ENCODE data around the gene ZNF689.
"Not testable (repeated sequence)": the region's sequence is repeated elsewhere in the genome, so short reads cannot be mapped to it uniquely, and the experiment has no call there.

ZNF689 gene

DNA sequence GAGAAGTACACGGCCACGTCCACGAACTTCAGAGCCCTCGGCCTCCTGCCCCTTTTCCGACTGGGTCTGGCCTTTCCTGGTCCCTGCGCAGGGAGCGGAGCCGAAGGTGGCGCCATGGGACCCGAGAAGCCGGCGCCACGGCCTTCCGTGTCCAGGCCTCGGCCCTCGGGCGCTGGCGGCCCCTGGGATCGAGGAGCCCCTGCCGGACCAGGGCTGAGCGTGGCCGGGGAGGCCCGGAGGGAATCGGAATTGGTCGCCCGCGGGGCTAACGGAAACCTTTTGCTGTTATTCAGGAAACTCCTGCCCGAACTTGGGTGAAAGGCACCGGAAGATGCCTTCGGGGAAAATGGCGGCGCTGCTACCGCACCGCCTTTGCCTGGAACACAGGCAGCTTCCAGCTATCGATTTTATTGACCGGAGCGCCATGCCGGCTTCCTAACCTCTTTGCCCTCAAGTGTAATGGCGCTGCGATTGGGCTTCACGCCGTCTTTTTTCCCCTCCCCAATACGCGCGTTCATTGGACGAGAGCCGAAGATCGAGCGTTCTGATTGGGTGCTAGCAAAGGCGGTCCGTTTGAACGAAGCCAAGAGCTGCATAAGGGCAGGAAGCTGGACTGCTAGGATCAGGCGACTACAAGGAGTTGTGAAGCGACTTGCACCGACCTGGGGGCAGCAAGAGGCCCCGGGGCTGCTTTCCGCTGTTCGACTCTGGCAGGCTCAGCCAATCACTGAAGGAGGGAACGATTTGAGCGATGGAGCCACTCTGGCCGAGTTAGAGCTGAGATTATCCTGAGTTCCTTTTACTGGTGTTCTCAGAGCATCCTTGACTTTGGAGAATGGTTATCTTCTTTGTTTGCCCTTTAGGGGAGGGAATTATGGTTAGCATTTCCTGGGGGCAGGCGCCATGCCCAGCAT lies at the start of gene ZNF689:
Gene ZNF689, minus strand, starts transcription at position 464 of the 914 bp plus-strand sequence. Its CDS starts 348 bp downstream, at position 116.
- DNase-seq = peak; percentile 96

- DNase-seq = no peak
These were observed 48.7 kb upstream of the ZNF689 start for GRCh38 chr16:30658731-30659506.

- peak; percentile 100 for DNase-seq
These were observed 47.9 kb upstream of the ZNF689 start, which contains the start of gene FBRS for GRCh38 chr16:30657866-30658730. Gene FBRS (plus strand): TSS chr16:30658431. CDS start chr16:30659519, 1,088 bp downstream.

- DNase-seq = no peak
These were observed 47.0 kb upstream of the ZNF689 start for GRCh38 chr16:30656974-30657865.

GRCh38 chr16:30656388-30656787 lies 46.2 kb upstream of the ZNF689 start:
- DNase-seq = no peak

DNA sequence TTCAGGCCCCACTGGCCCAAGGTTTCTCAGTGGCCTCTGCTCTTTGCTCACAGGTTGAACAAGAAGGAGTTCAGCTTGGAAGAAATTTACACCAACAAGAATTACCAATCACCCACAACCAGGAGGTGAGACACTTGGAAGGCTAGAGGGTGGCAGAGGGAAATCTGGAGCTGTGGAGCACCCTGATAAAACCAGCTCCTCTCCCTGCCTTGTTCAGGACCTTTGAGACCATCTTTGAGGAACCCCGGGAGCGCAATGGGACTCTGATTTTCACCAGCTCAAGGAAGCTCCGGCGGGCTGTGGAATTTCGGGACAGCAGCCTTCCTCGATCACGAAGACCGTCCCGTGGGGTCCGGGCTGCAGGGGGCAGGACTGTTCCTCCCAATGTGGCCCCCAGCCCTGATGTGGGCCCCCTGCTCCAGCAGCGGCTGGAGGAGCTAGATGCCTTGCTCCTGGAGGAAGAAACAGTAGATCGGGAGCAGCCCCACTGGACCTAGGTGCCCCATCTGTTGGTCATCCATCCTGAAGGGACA lies 45.7 kb upstream of the ZNF689 start:
- DNase-seq = no peak

- DNase-seq = no peak
These were observed 44.7 kb upstream of the ZNF689 start for GRCh38 chr16:30654856-30655255.

GRCh38 chr16:30652718-30653117 lies 42.5 kb upstream of the ZNF689 start:
- no peak for DNase-seq

- DNase-seq = no peak
These were observed 41.8 kb upstream of the ZNF689 start for GRCh38 chr16:30652005-30652296.

- DNase-seq = peak; percentile 86
These were observed 41.2 kb upstream of the ZNF689 start for GRCh38 chr16:30651124-30652004.

- DNase-seq = peak; percentile 99
These were observed 40.4 kb upstream of the ZNF689 start, which contains the start of gene PRR14 for GRCh38 chr16:30650369-30651123. Gene PRR14 (plus strand): TSS chr16:30650960. CDS start chr16:30651646, 686 bp downstream.

DNA sequence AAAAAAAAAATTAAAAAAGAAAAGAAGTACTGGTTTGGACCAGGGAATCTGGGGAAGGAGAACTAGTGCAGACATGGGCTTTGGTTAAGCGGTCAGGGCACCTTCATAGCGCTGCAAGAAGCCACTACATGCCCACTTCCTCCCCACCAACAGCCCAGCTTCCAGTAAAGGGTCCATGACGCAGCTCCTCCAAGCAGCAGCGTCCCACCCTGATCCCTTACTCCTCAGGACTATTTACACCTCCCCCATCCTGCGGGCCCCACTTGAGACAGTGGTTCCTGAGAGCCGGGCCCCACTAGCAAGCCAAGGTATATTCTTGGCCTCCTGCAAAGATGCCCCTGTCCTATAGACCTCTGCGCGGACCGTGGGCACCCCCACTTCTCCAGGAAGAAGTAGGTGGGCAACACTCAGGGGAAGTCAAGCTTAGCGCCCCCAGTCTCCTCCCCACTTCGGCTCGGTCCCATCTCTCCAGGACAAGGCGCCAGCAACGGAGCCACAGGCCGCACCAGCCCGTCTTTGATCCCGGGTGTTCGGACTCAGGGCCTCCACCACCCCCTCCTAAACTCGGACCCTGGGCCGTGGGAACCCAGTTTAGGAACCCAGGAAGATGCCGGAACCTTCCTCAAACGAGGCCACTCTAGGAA lies 39.7 kb upstream of the ZNF689 start:
- no peak for DNase-seq

DNA sequence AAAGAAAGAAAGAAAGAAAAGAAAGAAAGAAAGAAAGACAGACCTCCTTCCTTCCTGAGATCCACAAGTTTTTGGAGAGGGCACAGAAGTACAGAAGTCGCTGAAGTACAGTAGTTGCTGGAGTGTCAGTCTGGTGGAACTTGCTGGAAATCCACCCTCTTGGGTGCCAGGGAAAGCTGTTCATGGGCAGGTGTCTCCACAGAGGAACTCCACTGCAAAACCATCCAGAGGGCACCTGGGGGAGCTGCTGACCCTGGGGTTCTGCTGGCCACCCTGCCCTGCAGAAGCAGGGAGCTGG lies 37.0 kb upstream of the ZNF689 start:
- DNase-seq = no peak

DNA sequence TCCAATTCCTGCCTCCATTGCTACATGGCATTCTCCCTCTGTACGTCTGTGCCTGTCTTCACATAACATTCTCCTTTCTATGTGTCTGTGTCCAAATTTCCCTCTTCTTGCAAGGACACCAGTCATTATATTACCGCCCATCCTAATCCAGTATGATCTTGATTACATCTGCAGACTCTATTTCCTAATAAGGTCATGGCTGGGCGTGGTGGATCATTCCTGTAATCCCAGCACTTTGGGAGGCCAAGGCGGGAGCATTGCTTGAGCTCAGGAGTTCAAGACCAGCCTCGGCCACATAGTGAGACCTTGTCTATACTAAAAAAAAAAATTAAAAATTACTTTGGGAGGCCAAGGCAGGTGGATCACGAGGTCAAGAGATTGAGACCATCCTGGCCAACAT lies 35.5 kb upstream of the ZNF689 start:
- DNase-seq = no peak

- no peak for DNase-seq
These were observed 34.2 kb upstream of the ZNF689 start for GRCh38 chr16:30644334-30644830.

DNA sequence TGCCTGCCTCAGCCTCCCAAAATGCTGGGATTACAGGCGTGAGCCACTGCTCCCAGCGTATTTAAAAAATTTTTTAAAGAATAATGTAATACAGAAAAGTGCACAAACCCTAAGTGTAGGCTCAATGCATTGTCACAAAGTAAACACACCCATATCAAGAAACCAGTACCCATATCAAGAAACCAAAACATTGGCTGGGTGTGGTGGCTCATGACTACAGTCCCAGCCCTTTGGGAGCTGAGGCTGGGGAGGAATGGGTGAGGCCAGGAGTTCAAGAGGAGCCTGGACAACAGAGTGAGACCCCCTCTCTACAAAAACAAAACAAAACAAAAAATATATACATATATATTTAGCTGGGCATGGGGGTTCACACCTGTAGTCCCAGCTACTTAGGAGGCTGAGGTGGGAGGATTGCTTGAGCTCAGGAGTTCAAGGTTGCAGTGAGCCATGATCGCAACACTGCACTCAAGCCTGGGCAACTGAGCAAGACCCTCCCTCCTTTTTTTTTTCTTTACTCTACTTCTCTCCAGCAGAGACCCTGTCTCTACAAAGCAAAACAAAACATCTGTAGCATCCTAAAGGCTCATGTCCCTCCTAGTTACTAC lies 31.3 kb upstream of the ZNF689 start:
- DNase-seq = no peak

- DNase-seq = no peak
These were observed 27.8 kb upstream of the ZNF689 start for GRCh38 chr16:30637944-30638343.

DNA sequence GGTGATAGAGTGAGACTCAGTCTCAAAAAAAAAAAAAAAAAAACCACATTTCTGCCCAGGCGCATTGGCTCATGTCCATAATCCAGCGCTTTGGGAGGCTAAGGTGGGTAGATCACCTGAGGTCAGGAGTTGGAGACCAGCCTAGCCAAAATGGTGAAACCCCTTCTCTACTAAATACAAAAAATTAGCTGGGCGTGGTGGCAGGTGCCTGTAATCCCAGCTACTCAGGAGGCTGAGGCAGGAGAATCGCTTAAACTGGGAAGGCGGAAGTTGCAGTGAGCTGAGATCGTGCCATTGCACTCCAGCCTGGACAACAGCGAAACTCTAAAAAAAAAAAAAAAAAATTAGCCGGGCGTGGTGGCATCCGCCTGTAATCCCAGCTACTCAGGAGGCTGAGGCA lies 26.9 kb upstream of the ZNF689 start:
- not testable (repeated sequence) for DNase-seq

DNA sequence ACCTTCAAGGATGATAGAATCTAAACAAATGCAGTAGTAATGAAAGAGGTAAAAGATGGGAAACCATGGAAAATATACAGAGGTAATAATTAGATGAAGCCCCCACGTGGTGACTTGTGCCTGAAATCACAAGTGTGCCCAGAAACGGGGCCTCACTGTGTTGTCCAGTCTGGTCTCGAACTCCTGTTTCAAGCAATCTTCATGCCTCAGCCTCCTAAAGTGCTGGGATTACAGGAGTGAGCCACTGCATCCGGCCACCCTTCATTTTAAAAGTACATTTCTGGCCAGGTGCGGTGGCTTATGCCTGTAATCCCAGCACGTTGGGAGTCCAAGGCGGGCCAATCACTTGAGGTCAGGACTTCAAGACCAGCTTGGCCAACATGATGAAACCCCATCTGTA lies 26.4 kb upstream of the ZNF689 start:
- no peak for DNase-seq

Measured in activated CD4-positive, alpha-beta T cell treated with anti-CD3 and anti-CD28 coated beads for 48 hours (primary cell).